Measurements from ENCODE around the gene AQP9.

Gene AQP9

DNA sequence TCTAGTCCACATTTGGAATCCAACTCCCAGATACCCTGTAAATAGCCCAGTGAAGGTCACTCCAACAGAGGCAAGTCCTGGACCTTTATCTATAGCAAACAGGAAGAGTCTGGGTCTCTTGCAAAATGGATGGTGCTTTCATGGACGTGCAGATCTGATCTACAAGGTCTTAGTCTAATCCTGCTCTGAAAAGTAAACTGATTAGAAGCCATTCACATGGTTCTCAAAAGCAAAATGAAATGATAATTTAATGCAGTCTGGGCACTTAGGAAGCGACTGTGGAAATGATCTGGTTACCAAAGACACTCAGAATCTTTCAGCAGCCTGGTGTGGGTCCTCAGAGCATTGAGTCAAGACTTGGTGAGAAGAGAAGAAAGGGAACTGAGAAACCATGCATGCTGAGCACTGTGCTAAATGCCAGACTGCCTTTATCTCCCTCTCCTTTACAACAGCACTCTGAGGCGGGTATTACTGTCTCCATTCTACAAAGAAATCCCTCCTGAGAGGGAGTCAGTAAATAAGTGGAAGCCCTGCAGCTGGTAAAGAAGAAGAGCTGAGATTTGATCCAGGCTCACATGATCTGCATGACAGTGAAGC, 29.0 kb downstream of the AQP9 start:
- Histone ChIP-seq H3K4me2 (ENCODE audit: low read length) (no peak overlapping the region), H3K36me3 (ENCODE audit: insufficient read depth, low read length) (no peaks in the 10 kb centered on the region), H3K4me3 (ENCODE audit: low read depth, low read length, poor library complexity, severe bottlenecking) (no peak overlapping the region), H2AFZ (ENCODE audit: low read length) (no peak overlapping the region), H3K27me3 (ENCODE audit: insufficient read depth, low read length) (no peaks in the 10 kb centered on the region), H3K9me2 (ENCODE audit: low read depth, low read length) (no peaks in the 10 kb centered on the region), H3F3A (ENCODE audit: insufficient read depth, low read length) (no peaks in the 10 kb centered on the region), H4K20me1 (ENCODE audit: insufficient read depth, low read length) (no peaks in the 10 kb centered on the region), H3K27ac (ENCODE audit: low read depth, low read length, poor library complexity, severe bottlenecking) (no peak overlapping the region), H3K9me3 (ENCODE audit: low read length) (no peaks in the 10 kb centered on the region), H3K4me1 (ENCODE audit: insufficient read depth, low read length, severe bottlenecking) (no peaks in the 10 kb centered on the region), H3K9ac (ENCODE audit: low read length) (no peak overlapping the region), H3K79me2 (ENCODE audit: insufficient read depth, low read length) (no peaks in the 10 kb centered on the region)
- TF ChIP-seq, protein P1, sequence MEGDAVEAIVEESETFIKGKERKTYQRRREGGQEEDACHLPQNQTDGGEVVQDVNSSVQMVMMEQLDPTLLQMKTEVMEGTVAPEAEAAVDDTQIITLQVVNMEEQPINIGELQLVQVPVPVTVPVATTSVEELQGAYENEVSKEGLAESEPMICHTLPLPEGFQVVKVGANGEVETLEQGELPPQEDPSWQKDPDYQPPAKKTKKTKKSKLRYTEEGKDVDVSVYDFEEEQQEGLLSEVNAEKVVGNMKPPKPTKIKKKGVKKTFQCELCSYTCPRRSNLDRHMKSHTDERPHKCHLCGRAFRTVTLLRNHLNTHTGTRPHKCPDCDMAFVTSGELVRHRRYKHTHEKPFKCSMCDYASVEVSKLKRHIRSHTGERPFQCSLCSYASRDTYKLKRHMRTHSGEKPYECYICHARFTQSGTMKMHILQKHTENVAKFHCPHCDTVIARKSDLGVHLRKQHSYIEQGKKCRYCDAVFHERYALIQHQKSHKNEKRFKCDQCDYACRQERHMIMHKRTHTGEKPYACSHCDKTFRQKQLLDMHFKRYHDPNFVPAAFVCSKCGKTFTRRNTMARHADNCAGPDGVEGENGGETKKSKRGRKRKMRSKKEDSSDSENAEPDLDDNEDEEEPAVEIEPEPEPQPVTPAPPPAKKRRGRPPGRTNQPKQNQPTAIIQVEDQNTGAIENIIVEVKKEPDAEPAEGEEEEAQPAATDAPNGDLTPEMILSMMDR (IDR thresholded peaks at IDR 0.05; ENCODE audit: low read length): no peak
- TF ChIP-seq EZH2 (IDR thresholded peaks at IDR 0.05; ENCODE audit: borderline replicate concordance, low read length): no peak

DNA sequence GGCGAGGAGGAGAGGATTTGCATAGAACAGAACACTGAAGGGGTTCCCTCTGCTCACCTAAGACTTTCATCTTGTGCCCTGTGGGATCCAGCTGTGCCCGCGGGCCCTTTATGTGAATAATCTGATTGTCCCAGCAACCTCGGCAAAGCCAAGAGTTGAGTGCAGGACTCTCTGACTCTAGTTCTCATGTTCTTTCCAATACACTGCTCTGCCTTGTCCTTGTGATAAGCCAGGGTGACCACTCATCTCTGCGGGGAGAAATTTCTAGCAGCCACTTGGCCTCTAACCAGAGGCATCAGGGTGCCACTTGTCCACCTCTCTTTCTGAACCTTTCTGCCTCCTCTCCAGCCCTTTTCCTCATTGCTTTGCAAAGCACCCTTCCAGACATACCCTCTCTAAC, 31.8 kb downstream of the AQP9 start:
- no peaks in the 10 kb centered on the region for H3K27me3 ChIP-seq (ENCODE audit: insufficient read depth, low read length)
- no peaks in the 10 kb centered on the region for H3K36me3 ChIP-seq (ENCODE audit: insufficient read depth, low read length)
- H3K9ac ChIP-seq (ENCODE audit: low read length): no peak overlapping the region
- no peaks in the 10 kb centered on the region for H3K79me2 ChIP-seq (ENCODE audit: insufficient read depth, low read length)
- no peak overlapping the region for H3K4me2 ChIP-seq (ENCODE audit: low read length)
- H3K27ac ChIP-seq (ENCODE audit: low read depth, low read length, poor library complexity, severe bottlenecking): no peak overlapping the region
- H2AFZ ChIP-seq (ENCODE audit: low read length): no peak overlapping the region
- no peaks in the 10 kb centered on the region for H3K9me3 ChIP-seq (ENCODE audit: low read length)
- H3K4me1 ChIP-seq (ENCODE audit: insufficient read depth, low read length, severe bottlenecking): no peaks in the 10 kb centered on the region
- H4K20me1 ChIP-seq (ENCODE audit: insufficient read depth, low read length): no peaks in the 10 kb centered on the region
- H3K9me2 ChIP-seq (ENCODE audit: low read depth, low read length): no peaks in the 10 kb centered on the region
- no peak for TF ChIP-seq EZH2 (IDR thresholded peaks at IDR 0.05; ENCODE audit: borderline replicate concordance, low read length)
- TF ChIP-seq, protein P1 (IDR thresholded peaks at IDR 0.05; ENCODE audit: low read length): no peak
- no peaks in the 10 kb centered on the region for H3F3A ChIP-seq (ENCODE audit: insufficient read depth, low read length)
- no peak overlapping the region for H3K4me3 ChIP-seq (ENCODE audit: low read depth, low read length, poor library complexity, severe bottlenecking)

DNA sequence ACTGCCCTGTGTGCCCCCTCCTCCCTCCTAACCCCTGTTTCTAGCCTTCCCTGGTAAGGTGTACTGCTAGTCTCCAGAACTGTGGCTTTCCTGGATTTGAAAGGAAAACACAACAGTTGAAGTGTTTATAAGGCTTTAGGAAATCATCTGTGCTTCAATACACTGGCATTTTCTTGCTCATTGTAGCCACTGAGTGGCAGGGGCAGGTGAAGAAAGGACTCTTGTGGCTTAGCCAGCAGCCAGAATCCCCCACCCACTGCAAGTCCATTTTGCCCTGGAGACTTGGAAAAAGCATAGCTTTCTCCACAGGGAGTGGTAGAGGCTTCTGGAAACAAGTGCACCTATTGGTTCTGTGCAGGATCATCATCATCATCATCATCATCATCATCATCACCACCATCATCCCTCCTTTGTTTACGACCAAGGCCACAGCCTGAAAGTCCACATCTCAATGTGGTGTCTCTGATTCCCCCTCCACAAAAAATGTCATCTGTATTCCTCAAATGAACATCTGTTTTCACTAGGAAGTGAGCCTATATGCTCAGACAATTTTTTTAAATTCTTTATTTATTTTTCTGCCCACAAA, 33.4 kb downstream of the AQP9 start:
- TF ChIP-seq, protein P1 (IDR thresholded peaks at IDR 0.05; ENCODE audit: low read length): no peak
- no peak for TF ChIP-seq EZH2 (IDR thresholded peaks at IDR 0.05; ENCODE audit: borderline replicate concordance, low read length)
- no peak overlapping the region for H2AFZ ChIP-seq (ENCODE audit: low read length)
- H4K20me1 ChIP-seq (ENCODE audit: insufficient read depth, low read length): no peaks in the 10 kb centered on the region
- H3K4me3 ChIP-seq (ENCODE audit: low read depth, low read length, poor library complexity, severe bottlenecking): no peak overlapping the region
- H3K36me3 ChIP-seq (ENCODE audit: insufficient read depth, low read length): no peaks in the 10 kb centered on the region
- no peaks in the 10 kb centered on the region for H3K79me2 ChIP-seq (ENCODE audit: insufficient read depth, low read length)
- H3K27me3 ChIP-seq (ENCODE audit: insufficient read depth, low read length): no peaks in the 10 kb centered on the region
- H3K27ac ChIP-seq (ENCODE audit: low read depth, low read length, poor library complexity, severe bottlenecking): no peak overlapping the region
- no peaks in the 10 kb centered on the region for H3K4me1 ChIP-seq (ENCODE audit: insufficient read depth, low read length, severe bottlenecking)
- no peak overlapping the region for H3K9ac ChIP-seq (ENCODE audit: low read length)
- no peaks in the 10 kb centered on the region for H3K9me3 ChIP-seq (ENCODE audit: low read length)
- H3K4me2 ChIP-seq (ENCODE audit: low read length): no peak overlapping the region
- H3F3A ChIP-seq (ENCODE audit: insufficient read depth, low read length): no peaks in the 10 kb centered on the region
- H3K9me2 ChIP-seq (ENCODE audit: low read depth, low read length): no peaks in the 10 kb centered on the region

All from OCI-LY1 (cell line).